22Rv1 (cell line): Measurements from ENCODE around the gene MSL3B.

Experiments
- H3K27ac ChIP-seq: fragments of 450-650 bp; 2 replicates; pipeline ENCODE4 v1.5.1; 2017
- CTCF ChIP-seq: fragments of 450-650 bp; IDR thresholded peaks from 2 replicates; pipeline ENCODE4 v1.5.1; 2017; ENCODE audit warnings: mild to moderate bottlenecking
- ZFX ChIP-seq: fragments of 450-650 bp; IDR thresholded peaks from 2 replicates; pipeline ENCODE4 v1.6.1; 2017; ENCODE audit warnings: antibody characterized with exemption, borderline replicate concordance

Gene MSL3B

DNA sequence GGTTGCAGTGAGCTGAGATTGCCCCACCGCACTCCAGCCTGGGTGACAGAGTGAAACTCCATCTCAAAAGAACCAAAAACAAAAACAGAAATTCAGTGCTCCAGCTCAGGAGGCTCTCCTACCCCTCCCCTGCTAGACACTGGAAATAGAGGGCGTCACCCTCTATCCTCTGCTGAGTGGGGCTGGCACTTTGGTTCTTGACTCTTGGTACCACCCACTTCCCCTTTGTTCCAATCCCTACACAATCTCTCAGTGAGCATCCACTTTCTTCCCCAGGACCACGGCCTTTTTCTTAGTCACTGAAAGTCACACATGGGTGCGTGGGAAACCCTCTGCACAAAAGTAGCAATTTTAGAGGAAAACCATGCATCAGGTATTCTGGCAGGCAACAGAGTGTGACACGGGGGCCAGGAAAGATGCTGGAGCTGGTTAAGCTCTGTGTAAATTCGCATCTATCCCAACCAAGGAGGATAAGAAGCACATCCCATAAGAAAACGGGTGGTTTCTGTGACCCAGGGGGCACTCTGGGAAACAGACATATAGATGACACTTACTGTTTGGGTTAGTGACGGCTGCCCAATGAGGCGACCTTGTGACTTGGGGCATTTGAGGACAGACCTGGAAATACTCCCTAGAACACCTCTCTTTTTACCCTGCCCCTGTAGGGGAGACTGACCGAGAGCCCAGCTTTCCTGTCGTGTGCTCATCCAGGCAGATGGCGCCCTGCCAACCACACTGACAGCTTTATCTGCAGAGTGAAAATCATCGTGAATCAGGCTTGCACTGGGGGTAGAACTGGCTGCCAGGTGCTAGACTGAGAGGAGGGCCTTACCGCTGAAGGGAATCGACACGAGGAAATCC lies 21.6 kb downstream of the MSL3B start:
- TF ChIP-seq ZFX (no peak), CTCF (no peak)
- no peak overlapping the region for H3K27ac ChIP-seq

DNA sequence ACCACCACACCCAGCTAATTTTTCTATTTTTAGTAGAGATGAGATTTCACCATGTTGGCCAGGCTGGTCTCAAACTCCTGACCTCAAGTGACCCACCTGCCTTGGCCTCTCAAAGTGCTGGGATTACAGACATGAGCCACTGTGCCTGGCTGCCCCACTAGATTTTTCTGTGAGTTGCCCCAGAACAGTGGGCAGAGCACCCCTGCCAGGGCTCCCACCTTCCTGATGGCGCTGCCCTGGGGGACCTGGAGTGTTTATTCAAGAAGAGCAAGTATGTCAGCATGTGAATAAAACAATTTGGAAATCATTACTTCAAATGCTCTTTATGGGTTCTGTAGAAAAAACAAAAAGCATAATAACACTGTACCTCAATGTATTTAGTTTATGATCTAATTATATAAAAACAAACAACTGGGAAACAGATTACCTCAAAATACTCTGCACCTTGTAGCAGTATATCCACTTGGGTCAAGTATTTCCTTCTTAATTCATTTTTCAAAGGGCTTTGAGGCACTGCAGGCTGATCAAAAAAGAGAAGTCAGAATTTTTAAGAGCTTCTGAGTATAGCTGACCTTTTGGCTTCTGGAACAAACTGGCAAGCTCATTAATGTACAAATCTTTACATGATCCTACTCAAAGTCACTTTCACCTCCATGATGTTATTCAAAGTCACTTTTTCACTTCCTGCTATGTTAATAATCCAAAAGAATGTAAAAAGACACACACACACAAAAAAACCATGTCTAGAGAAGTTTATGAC lies 22.7 kb downstream of the MSL3B start:
- no peak overlapping the region for H3K27ac ChIP-seq
- TF ChIP-seq CTCF (no peak), ZFX (no peak)

GRCh38 chr2:233844836-233845235 lies 23.4 kb downstream of the MSL3B start:
- TF ChIP-seq CTCF: no peak
- TF ChIP-seq ZFX: no peak
- no peak overlapping the region for H3K27ac ChIP-seq

DNA sequence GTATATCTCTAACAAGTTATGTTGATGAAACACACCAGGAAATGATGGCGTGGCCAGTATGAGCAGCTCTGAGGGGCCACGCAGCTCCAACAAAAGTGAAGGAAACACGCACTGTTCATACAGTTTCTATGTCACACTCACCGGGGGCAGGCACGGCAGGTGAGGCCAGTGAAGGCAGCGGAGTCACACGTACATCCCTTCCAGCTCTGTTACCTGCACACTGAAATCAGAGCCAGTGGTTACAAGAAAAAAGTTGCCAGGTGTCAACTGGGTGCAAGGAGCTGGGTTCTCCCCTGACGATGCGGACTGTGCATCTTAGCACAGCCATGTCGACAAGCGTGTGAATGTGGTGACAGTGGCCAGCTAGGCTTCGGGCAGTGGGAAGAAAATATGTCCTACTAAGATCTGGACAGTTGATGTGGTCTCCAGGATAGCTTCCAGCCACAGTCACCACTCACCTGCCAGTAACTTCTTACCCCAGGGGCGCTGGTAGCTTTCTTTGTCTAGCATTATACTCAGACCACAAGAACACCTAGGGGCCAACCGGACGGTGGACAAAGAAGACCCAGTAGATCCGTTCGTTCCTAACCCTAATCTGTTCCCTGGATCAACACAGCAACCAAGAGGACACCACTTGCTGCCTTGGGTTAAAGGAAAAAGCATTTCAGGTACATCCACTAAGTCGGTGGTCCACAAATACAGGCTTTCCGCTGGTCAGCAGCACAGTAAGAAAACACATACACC lies 23.9 kb downstream of the MSL3B start:
- TF ChIP-seq CTCF (no peak), ZFX (no peak)
- H3K27ac ChIP-seq: no peak overlapping the region

DNA sequence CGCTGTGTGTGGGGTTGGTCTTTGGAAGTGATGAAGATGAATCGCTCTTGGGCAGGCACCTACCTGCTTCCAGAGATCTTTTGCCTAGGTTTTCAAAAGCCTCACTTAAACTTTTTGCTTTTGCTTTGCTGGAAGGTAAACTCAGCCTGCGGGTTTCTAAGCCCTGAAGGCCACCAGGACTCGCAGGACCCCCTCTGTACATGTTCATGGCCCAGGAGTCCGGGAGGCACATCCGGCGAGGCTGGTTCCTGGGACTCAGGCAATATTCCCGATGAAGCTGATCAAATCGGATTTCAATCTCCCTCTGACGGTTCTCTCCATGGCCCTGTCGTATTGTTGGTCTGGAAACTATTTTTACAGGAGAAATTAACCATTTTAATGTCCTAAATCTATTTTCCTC lies 27.0 kb downstream of the MSL3B start:
- no peak overlapping the region for H3K27ac ChIP-seq
- TF ChIP-seq CTCF: no peak
- TF ChIP-seq ZFX: no peak

- H3K27ac ChIP-seq: no peak overlapping the region
- TF ChIP-seq ZFX (no peak), CTCF (no peak)
Measured at GRCh38 chr2:233840520-233840919, 27.7 kb downstream of the MSL3B start.

GRCh38 chr2:233839447-233839820 lies 28.8 kb downstream of the MSL3B start:
- H3K27ac ChIP-seq: no peak overlapping the region
- TF ChIP-seq CTCF (no peak), ZFX (no peak)
